Body of pancreas (tissue), 4 donors: ENCODE data around the gene DDO. TPM values are rescaled to one million over a fixed set of nuclear protein-coding genes. Genes with fewer than 3 reads are reported as not detected.

ENCODE experiments used
- ATAC-seq: fragments of 150-250 bp; one replicate; pipeline ENCODE4 v1.9.1; 2016
- DNase-seq, 4 donors: peaks; one replicate each; pipeline ENCODE4 v3.0.0-alpha.2; 2019
- H3K27ac ChIP-seq, 4 donors: fragments of 200-600 bp; sonication (generic); 1 replicate in 3 of 4; 2 replicates in 1 of 4; pipeline versions ENCODE4 v1.5.1 to v1.6.1; 2016 to 2019; ENCODE audit warnings: mild to moderate bottlenecking in 1 of 4, mixed read lengths in 1 of 4, moderate library complexity in 1 of 4
- H3K27me3 ChIP-seq, 2 donors: fragments of 200-600 bp; sonication (generic); one replicate each; pipeline ENCODE4 v1.6.0; 2016; ENCODE audit warnings: mild to moderate bottlenecking in 1 of 2
- H3K36me3 ChIP-seq, 2 donors: fragments of 200-600 bp; sonication (generic); replicated peaks in 1 of 2; 2 replicates each; pipeline ENCODE4 v1.5.1; 2016; ENCODE audit warnings: low read depth in 2 of 2; ENCODE audit not compliant: insufficient read depth in 1 of 2
- H3K4me1 ChIP-seq: fragments of 200-600 bp; sonication (generic); one replicate; pipeline ENCODE4 v1.6.0; 2016
- H3K4me3 ChIP-seq, 2 donors: fragments of 200-600 bp; sonication (generic); 1 replicate in 1 of 2; 2 replicates in 1 of 2; pipeline ENCODE4 v1.5.1; 2016 to 2019
- H3K9me3 ChIP-seq, 3 donors: fragments of 200-600 bp; sonication (generic); 1 replicate in 2 of 3; 2 replicates in 1 of 3; pipeline ENCODE4 v1.5.1; 2016
- CTCF ChIP-seq, 7 experiments: fragments of 450-650 bp in 4 of 7; fragments of 200-600 bp in 3 of 7; sonication (generic) in 3 of 7; IDR thresholded peaks; one replicate each; pipeline ENCODE4 v1.5.1; 2016 to 2019; ENCODE audit warnings: antibody characterized with exemption in 7 of 7
- POLR2A ChIP-seq, 3 donors: fragments of 450-650 bp; IDR thresholded peaks; one replicate each; pipeline ENCODE4 v1.6.1; 2016; ENCODE audit warnings: antibody characterized with exemption in 3 of 3, mild to moderate bottlenecking in 2 of 3
- WGBS, 2 donors: methylation state at CpG; one replicate each; pipeline ENCODE4 v1.1.5; 2017; 5-methylcytosine and 5-hydroxymethylcytosine counted together
- intact Hi-C: fragments of 100-400 bp; cut with DNase I; formaldehyde crosslinking; loops from one replicate; pipeline ENCODE4 v1.15.1; 2023
- total RNA-seq, 2 donors: library from RNA; depleted of rRNA; stranded (reverse); fragments of >200 nt; gene quantifications; one replicate each; pipeline ENCODE4 v1.1.0, GENCODE V29; 2016

DDO gene
- total RNA-seq, 2 donors from 2014 or later: 1.3 TPM; not detected in 1

GRCh38 chr6:110395221-110395620 is 20.2 kb downstream of the DDO start:
- Histone ChIP-seq H3K9me3 (no peaks in the 10 kb centered on the region), H3K27me3 (no peaks in the 10 kb centered on the region), H3K4me1 (peaks cover 7% of the 10 kb centered on the region), H3K27ac (no peak overlapping the region), H3K36me3 (no peaks in the 10 kb centered on the region), H3K4me3 (no peak overlapping the region)
- no peak for DNase-seq
- no peak for ATAC-seq
- intact Hi-C loops: loop anchor here (10.0 kb wide), 1 partner anchor 220 kb away; the partner anchor contains the start of gene WASF1
- TF ChIP-seq CTCF (IDR thresholded peaks at IDR 0.05) (no peak), POLR2A (IDR thresholded peaks at IDR 0.05) (no peak)
- WGBS, 2 donors: 49 to 58% methylated on average over 4 of the region's 4 CpGs

DNA sequence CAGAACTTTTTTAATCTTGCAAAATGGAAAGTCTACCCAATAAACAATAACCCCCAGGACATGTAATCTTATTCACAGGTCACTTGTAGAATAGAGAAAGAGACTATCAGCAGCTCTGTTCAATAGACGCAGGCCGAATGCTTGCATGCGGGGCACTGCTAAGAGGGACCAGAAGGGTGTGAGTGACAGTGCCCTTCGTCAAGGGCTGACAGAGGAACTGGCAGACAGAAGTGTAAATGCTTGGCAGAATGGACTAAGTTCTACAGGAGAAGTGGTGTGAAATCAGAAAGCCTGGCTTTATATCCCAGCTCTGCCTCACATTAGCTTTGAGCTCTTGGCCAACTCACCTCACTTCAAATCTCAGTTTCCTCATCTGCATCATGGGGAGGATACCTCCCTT is 21.0 kb downstream of the DDO start:
- Histone ChIP-seq H3K9me3 (no peaks in the 10 kb centered on the region), H3K4me3 (no peak overlapping the region), H3K4me1 (peaks cover 11% of the 10 kb centered on the region), H3K36me3 (no peaks in the 10 kb centered on the region), H3K27ac (no peak overlapping the region), H3K27me3 (no peaks in the 10 kb centered on the region)
- DNase-seq: no peak
- no peak for ATAC-seq
- WGBS, 2 donors: 89 to 97% methylated on average over 4 of the region's 4 CpGs
- intact Hi-C loops: loop anchor here (5.0 to 10.0 kb wide), 2 partner anchors 220 to 687 kb away; partner anchors contain the start of gene WASF1
- TF ChIP-seq CTCF (IDR thresholded peaks at IDR 0.05): no peak
- no peak for TF ChIP-seq POLR2A (IDR thresholded peaks at IDR 0.05)

- ATAC-seq (no peak), DNase-seq (no peak)
- Histone ChIP-seq H3K36me3 (no peaks in the 10 kb centered on the region), H3K4me1 (peaks cover 18% of the 10 kb centered on the region), H3K27ac (no peak overlapping the region), H3K27me3 (no peaks in the 10 kb centered on the region), H3K9me3 (no peaks in the 10 kb centered on the region), H3K4me3 (no peak overlapping the region)
- no peak for TF ChIP-seq POLR2A (IDR thresholded peaks at IDR 0.05)
- TF ChIP-seq CTCF (IDR thresholded peaks at IDR 0.05): no peak
- 64 to 76% methylated on average over 4 to 9 of the region's 9 CpGs for WGBS, 2 donors
- intact Hi-C loops: loop anchor here (5.0 to 10.0 kb wide), 2 partner anchors 218 to 685 kb away; partner anchors contain the start of gene WASF1
Observed at GRCh38 chr6:110392727-110393126, 22.6 kb downstream of the DDO start.

GRCh38 chr6:110390404-110390803 is 25.0 kb downstream of the DDO start:
- H3K4me3 ChIP-seq: no peak overlapping the region
- no peak for TF ChIP-seq POLR2A (IDR thresholded peaks at IDR 0.05)
- TF ChIP-seq CTCF (IDR thresholded peaks at IDR 0.05): no peak
- H3K4me1 ChIP-seq: peaks cover 18% of the 10 kb centered on the region
- H3K36me3 ChIP-seq: no peaks in the 10 kb centered on the region
- DNase-seq (no peak), ATAC-seq (no peak)
- H3K27ac ChIP-seq: no peak overlapping the region
- H3K9me3 ChIP-seq: no peaks in the 10 kb centered on the region
- H3K27me3 ChIP-seq: no peaks in the 10 kb centered on the region
- WGBS, 2 donors: 5 to 18% methylated on average over 2 of the region's 2 CpGs
- intact Hi-C loops: loop anchor here (5.0 to 10.0 kb wide), 2 partner anchors 216 to 683 kb away; partner anchors contain the start of gene WASF1
